ENCODE measurements around the gene ITPR2.

GRCh38 chr12:26846416-26846815, 13.4 kb upstream of the ITPR2 start:
- TF ChIP-seq POLR2A (IDR thresholded peaks at IDR 0.05): no peak
- no peak for TF ChIP-seq CTCF (IDR thresholded peaks at IDR 0.05)

Measured in Peyer's patch (tissue), 4 donors.